CD4-positive, alpha-beta T cell (primary cell): Measurements from ENCODE around the gene ATP6V0D1. TPM values are rescaled to one million over a fixed set of nuclear protein-coding genes. Genes with fewer than 3 reads are reported as not detected.
"Not testable (repeated sequence)": the region's sequence is repeated elsewhere in the genome, so short reads cannot be mapped to it uniquely, and the experiment has no call there.

Source experiments
- ATAC-seq: fragments of 200-7000 bp; cut with Tn5 transposase; one replicate; pipeline ENCODE4 v1.10.0; 2022; ENCODE audit warnings: mild to moderate bottlenecking; ENCODE audit not compliant: poor library complexity
- CTCF ChIA-PET: fragments of 350-600 bp; sonication (Branson Sonifier 250); formaldehyde crosslinking; loops from one replicate; lab custom pipeline; 2021; ENCODE audit warnings: antibody characterized with exemption, inconsistent platforms; lab: Charles Lee
- POLR2A ChIA-PET: fragments of 350-600 bp; sonication (Branson Sonifier 250); formaldehyde crosslinking; loops from one replicate; lab custom pipeline; 2021; ENCODE audit warnings: antibody characterized with exemption, inconsistent platforms; lab: Charles Lee
- DNase-seq, 14 experiments: peaks; one replicate each; pipeline ENCODE4 v3.0.0-alpha.2; 2013 to 2020; ENCODE audit warnings: mixed read lengths in 2 of 14
- H3K27ac ChIP-seq, 2 donors: one replicate each; pipeline versions ENCODE4 v1.5.1 to v1.7.0; 2013; ENCODE audit warnings: low read length in 2 of 2, low read depth in 1 of 2, mild to moderate bottlenecking in 1 of 2
- H3K27me3 ChIP-seq, 2 experiments: 1 replicate in 1 of 2; 2 replicates in 1 of 2; pipeline versions ENCODE4 v1.6.1 to v1.7.0; 2013; ENCODE audit warnings: low read length in 2 of 2, control low read depth in 1 of 2, mild to moderate bottlenecking in 1 of 2, moderate library complexity in 1 of 2; ENCODE audit not compliant: insufficient read depth in 2 of 2, control insufficient read depth in 1 of 2
- H3K36me3 ChIP-seq: one replicate; pipeline ENCODE4 v1.6.1; 2013; ENCODE audit warnings: low read length, control low read depth; ENCODE audit not compliant: insufficient read depth
- H3K4me1 ChIP-seq: one replicate; pipeline ENCODE4 v1.6.1; 2013; ENCODE audit warnings: low read length, control low read depth; ENCODE audit not compliant: insufficient read depth
- H3K4me3 ChIP-seq: one replicate; pipeline ENCODE4 v1.5.1; 2013; ENCODE audit warnings: mild to moderate bottlenecking, low read length, moderate library complexity
- H3K9me3 ChIP-seq, 2 experiments: 1 replicate in 1 of 2; 2 replicates in 1 of 2; pipeline versions ENCODE4 v1.6.1 to v1.7.0; 2013; ENCODE audit warnings: low read length in 2 of 2, mild to moderate bottlenecking in 2 of 2, control low read depth in 1 of 2, moderate library complexity in 1 of 2; ENCODE audit not compliant: control insufficient read depth in 1 of 2, insufficient read depth in 1 of 2
- H3K27ac Mint-ChIP-seq: one replicate; pipeline ENCODE4 v1.8.0; 2020; ENCODE audit warnings: mixed read lengths
- H3K27me3 Mint-ChIP-seq: one replicate; pipeline ENCODE4 v1.8.0; 2021; ENCODE audit warnings: mixed read lengths
- H3K36me3 Mint-ChIP-seq: one replicate; pipeline ENCODE4 v1.8.0; 2021; ENCODE audit warnings: low read depth, mixed read lengths
- H3K4me1 Mint-ChIP-seq: one replicate; pipeline ENCODE4 v1.8.0; 2021; ENCODE audit warnings: low read depth, mixed read lengths
- H3K4me3 Mint-ChIP-seq: one replicate; pipeline ENCODE4 v1.8.0; 2020; ENCODE audit warnings: mild to moderate bottlenecking, mixed read lengths
- H3K9me3 Mint-ChIP-seq: one replicate; pipeline ENCODE4 v1.8.0; 2020; ENCODE audit warnings: mixed read lengths
- intact Hi-C, 2 experiments: fragments of 100-400 bp; cut with DNase I in 1 of 2; cut with micrococcal nuclease in 1 of 2; formaldehyde crosslinking; loops; one replicate each; pipeline versions ENCODE4 v1.15.1 to v1.9.0; 2023 to 2025; cut with DNase I, micrococcal nuclease
- total RNA-seq, 174 experiments: library from RNA in 2 of 174; stranded (reverse) in 2 of 174; gene quantifications; one replicate each; pipeline ENCODE4 v1.2.3 and lab custom pipeline; 2021 to 2026
- TF ChIP-seq, protein P1 (sequence below): fragments of 200-600 bp; IDR thresholded peaks from one replicate; pipeline ENCODE4 v1.8.0; 2022; ENCODE audit warnings: antibody characterized with exemption, mild to moderate bottlenecking

ATP6V0D1 gene
- total RNA-seq, 2 experiments from 2014 or later, result 39.4 to 41.7 TPM

DNA sequence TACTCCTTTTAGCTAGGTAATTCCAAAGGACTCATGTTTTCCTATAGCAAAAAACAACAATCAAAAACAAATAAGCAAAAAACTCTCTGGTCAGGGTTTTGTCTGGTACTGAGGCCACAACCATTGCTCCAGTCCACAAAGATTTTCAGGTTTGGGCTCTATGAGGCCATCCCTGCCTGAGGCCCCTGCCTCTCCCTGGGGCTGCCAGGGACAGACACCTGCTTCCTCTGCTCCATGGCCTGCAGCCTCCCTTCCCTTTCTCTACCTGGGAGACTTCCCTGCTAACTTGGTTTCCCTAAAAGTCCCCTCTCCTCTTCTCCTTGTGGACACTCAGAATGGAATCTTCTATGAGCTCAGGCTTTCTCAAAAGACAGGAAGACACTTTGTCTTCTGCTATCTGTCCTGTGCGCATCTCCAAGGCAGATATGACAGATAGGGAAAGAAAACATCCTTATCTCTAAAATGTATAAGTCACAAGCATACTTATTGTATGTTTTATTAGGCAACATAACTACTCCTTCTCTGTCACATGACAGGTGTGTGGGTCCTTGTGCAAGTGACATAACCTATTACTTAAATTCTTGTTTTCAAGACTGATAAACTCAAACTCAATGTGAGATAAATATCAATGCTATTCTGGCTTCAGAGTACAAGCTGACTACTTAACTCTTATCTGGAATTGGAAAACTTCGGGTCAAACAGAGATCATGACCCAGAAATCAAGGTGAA lies 63.5 kb downstream of the ATP6V0D1 start:
- no peaks in the 10 kb centered on the region for H3K9me3 ChIP-seq
- DNase-seq, result no peak
- no peaks in the 10 kb centered on the region for H3K9me3 Mint-ChIP-seq
- no peaks in the 10 kb centered on the region for H3K36me3 ChIP-seq
- H3K27me3 ChIP-seq, result peaks cover 20 to 27% of the 10 kb centered on the region in 2 experiments
- H3K27me3 Mint-ChIP-seq, result peaks cover 43% of the 10 kb centered on the region
- H3K4me3 ChIP-seq, result no peak overlapping the region
- CTCF ChIA-PET, result interaction anchor here (1.5 kb wide), 1 partner anchor 18 kb away, joined by 3 read pairs; no protein-coding TSS in a partner anchor
- no peak overlapping the region for H3K27ac Mint-ChIP-seq
- POLR2A ChIA-PET, result no interaction called here
- intact Hi-C loops, result loop anchor here (5.0 to 10.0 kb wide), 2 partner anchors 440 to 443 kb away; no protein-coding TSS in a partner anchor
- no peak for ATAC-seq
- TF ChIP-seq, protein P1, sequence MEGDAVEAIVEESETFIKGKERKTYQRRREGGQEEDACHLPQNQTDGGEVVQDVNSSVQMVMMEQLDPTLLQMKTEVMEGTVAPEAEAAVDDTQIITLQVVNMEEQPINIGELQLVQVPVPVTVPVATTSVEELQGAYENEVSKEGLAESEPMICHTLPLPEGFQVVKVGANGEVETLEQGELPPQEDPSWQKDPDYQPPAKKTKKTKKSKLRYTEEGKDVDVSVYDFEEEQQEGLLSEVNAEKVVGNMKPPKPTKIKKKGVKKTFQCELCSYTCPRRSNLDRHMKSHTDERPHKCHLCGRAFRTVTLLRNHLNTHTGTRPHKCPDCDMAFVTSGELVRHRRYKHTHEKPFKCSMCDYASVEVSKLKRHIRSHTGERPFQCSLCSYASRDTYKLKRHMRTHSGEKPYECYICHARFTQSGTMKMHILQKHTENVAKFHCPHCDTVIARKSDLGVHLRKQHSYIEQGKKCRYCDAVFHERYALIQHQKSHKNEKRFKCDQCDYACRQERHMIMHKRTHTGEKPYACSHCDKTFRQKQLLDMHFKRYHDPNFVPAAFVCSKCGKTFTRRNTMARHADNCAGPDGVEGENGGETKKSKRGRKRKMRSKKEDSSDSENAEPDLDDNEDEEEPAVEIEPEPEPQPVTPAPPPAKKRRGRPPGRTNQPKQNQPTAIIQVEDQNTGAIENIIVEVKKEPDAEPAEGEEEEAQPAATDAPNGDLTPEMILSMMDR, result no peak
- H3K36me3 Mint-ChIP-seq, result no peaks in the 10 kb centered on the region
- H3K4me1 ChIP-seq, result peaks cover 12% of the 10 kb centered on the region
- peak overlapping the region; percentile 36 for H3K4me3 Mint-ChIP-seq
- no peak overlapping the region for H3K27ac ChIP-seq
- H3K4me1 Mint-ChIP-seq, result peaks cover 4% of the 10 kb centered on the region

GRCh38 chr16:67415872-67416793 lies 64.8 kb downstream of the ATP6V0D1 start, which contains the start of gene ZDHHC1:
Gene ZDHHC1 (minus strand): TSS chr16:67416477. CDS start chr16:67407775, 8,702 bp downstream.
- TF ChIP-seq, protein P1, result peak; percentile 57
- peak in 9 of 14 experiments; percentile 11 to 65 (median 45) for DNase-seq
- H3K27me3 ChIP-seq, result peaks cover 20 to 27% of the 10 kb centered on the region in 2 experiments
- no peaks in the 10 kb centered on the region for H3K36me3 ChIP-seq
- no peaks in the 10 kb centered on the region for H3K9me3 Mint-ChIP-seq
- POLR2A ChIA-PET, result no interaction called here
- H3K36me3 Mint-ChIP-seq, result no peaks in the 10 kb centered on the region
- H3K4me1 Mint-ChIP-seq, result peaks cover 4% of the 10 kb centered on the region
- H3K4me1 ChIP-seq, result peaks cover 12% of the 10 kb centered on the region
- intact Hi-C loops, result loop anchor here (5.0 to 10.0 kb wide), 2 partner anchors 439 to 441 kb away; no protein-coding TSS in a partner anchor
- H3K27me3 Mint-ChIP-seq, result peaks cover 43% of the 10 kb centered on the region
- H3K9me3 ChIP-seq, result no peaks in the 10 kb centered on the region
- no peak within 1 kb of the TSS for H3K27ac Mint-ChIP-seq
- ATAC-seq, result peak; percentile 80
- peak within 1 kb of the TSS; percentile 32 for H3K4me3 ChIP-seq
- H3K27ac ChIP-seq, result no peak within 1 kb of the TSS
- CTCF ChIA-PET, result interaction anchor here (1.5 kb wide), 1 partner anchor 17 kb away, joined by 3 read pairs; no protein-coding TSS in a partner anchor
- peak within 1 kb of the TSS; percentile 66 for H3K4me3 Mint-ChIP-seq

GRCh38 chr16:67415421-67415820 lies 65.5 kb downstream of the ATP6V0D1 start:
- H3K27ac Mint-ChIP-seq, H3K36me3 ChIP-seq, POLR2A ChIA-PET: not testable (repeated sequence)

More at GRCh38 chr16:67415421-67415820, 65.5 kb downstream of the ATP6V0D1 start:
- intact Hi-C loops, result loop anchor here (5.0 to 10.0 kb wide), 2 partner anchors 438 to 441 kb away; no protein-coding TSS in a partner anchor
- H3K36me3 Mint-ChIP-seq, H3K9me3 Mint-ChIP-seq, H3K4me1 Mint-ChIP-seq, H3K9me3 ChIP-seq, DNase-seq, H3K4me3 ChIP-seq, ATAC-seq, H3K27ac ChIP-seq, H3K4me3 Mint-ChIP-seq: not testable (repeated sequence)
- Histone ChIP-seq H3K27me3 (peaks cover 20 to 27% of the 10 kb centered on the region in 2 experiments), H3K4me1 (peaks cover 12% of the 10 kb centered on the region)
- CTCF ChIA-PET, result interaction anchor here (1.6 kb wide), 1 partner anchor 12 kb away, joined by 3 read pairs; no protein-coding TSS in a partner anchor
- H3K27me3 Mint-ChIP-seq, result peaks cover 48% of the 10 kb centered on the region
